Stomach (tissue), 9 donors: ENCODE data around the gene ATP6AP1. TPM values are rescaled to one million over a fixed set of nuclear protein-coding genes. Genes with fewer than 3 reads are reported as not detected.

ENCODE experiments used
- DNase-seq, 2 donors: peaks; one replicate each; pipeline versions ENCODE4 v3.0.0 to v3.0.0-alpha.2; 2013 to 2019
- H3K27ac ChIP-seq, 5 donors: fragments of 200-600 bp in 4 of 5; sonication (generic) in 4 of 5; one replicate each; pipeline ENCODE4 v1.5.1; 2013 to 2019; ENCODE audit warnings: mild to moderate bottlenecking in 1 of 5, moderate library complexity in 1 of 5
- H3K27me3 ChIP-seq, 3 donors: fragments of 200-600 bp; sonication (generic); one replicate each; pipeline ENCODE4 v1.5.1; 2017 to 2019; ENCODE audit warnings: mixed run types in 1 of 3
- H3K36me3 ChIP-seq, 4 donors: fragments of 200-600 bp; sonication (generic); 1 replicate in 3 of 4; 2 replicates in 1 of 4; pipeline ENCODE4 v1.5.1; 2016 to 2019
- H3K4me1 ChIP-seq, 4 donors: fragments of 200-600 bp; sonication (generic); one replicate each; pipeline ENCODE4 v1.5.1; 2016 to 2019
- H3K4me3 ChIP-seq, 4 donors: fragments of 200-600 bp; sonication (generic) in 3 of 4; one replicate each; pipeline ENCODE4 v1.5.1; 2016 to 2019; ENCODE audit warnings: mild to moderate bottlenecking in 1 of 4
- H3K9me3 ChIP-seq, 4 donors: fragments of 200-600 bp; sonication (generic); one replicate each; pipeline ENCODE4 v1.5.1; 2016 to 2019
- CTCF ChIP-seq, 7 experiments: fragments of 450-650 bp in 4 of 7; fragments of 200-600 bp in 3 of 7; sonication (generic) in 3 of 7; IDR thresholded peaks; one replicate each; pipeline ENCODE4 v1.5.1; 2016 to 2019; ENCODE audit warnings: antibody characterized with exemption in 7 of 7, control low read depth in 2 of 7, mild to moderate bottlenecking in 1 of 7
- EP300 ChIP-seq: sonication (generic); formaldehyde crosslinking; IDR thresholded peaks from one replicate; pipeline ENCODE4 v1.6.1; 2017; ENCODE audit warnings: antibody characterized with exemption
- POLR2A ChIP-seq, 4 donors: fragments of 450-650 bp; IDR thresholded peaks; one replicate each; pipeline ENCODE4 v1.6.1; 2016; ENCODE audit warnings: antibody characterized with exemption in 4 of 4, control low read depth in 2 of 4, mild to moderate bottlenecking in 1 of 4, moderate library complexity in 1 of 4
- POLR2AphosphoS5 ChIP-seq, 3 donors: sonication (generic); formaldehyde crosslinking; IDR thresholded peaks; one replicate each; pipeline ENCODE4 v1.6.1; 2016; ENCODE audit warnings: antibody characterized with exemption in 3 of 3
- WGBS, 5 donors: extraction: QIAGEN DNeasy Blood & Tissue Kit in 3 of 5; methylation state at CpG; one replicate each; pipeline versions ENCODE4 v1.1.5 to v1.1.7; 2013 to 2018; 5-methylcytosine and 5-hydroxymethylcytosine counted together
- intact Hi-C: fragments of 100-400 bp; cut with DNase I; formaldehyde crosslinking; loops from one replicate; pipeline ENCODE4 v1.15.1; 2023; ENCODE audit warnings: low total_unique reads
- polyA plus RNA-seq, 3 donors: library from polyadenylated mRNA; stranded (reverse); fragments of 200-250 nt; gene quantifications; one replicate each; pipeline ENCODE4 v1.2.3, GENCODE V29; 2013
- total RNA-seq, 5 donors: library from RNA; depleted of rRNA; stranded (reverse); fragments of >200 nt; gene quantifications; one replicate each; pipeline versions ENCODE4 v1.1.0 to v1.2.3, GENCODE V29; 2014 to 2016
- donor health status: healthy with polysubstance abuse.
- donor health status: Bipolar disorder and iron deficiency.
- donor health status: healthy.

ATP6AP1 gene
- total and polyA plus RNA-seq, 8 donors, result 13.4 to 69.3 (median 30.8) TPM

GRCh38 chrX:154458954-154459778 lies 30.7 kb downstream of the ATP6AP1 start:
- Histone ChIP-seq H3K36me3 (peaks cover 0 to 38% (median 21%) of the 10 kb centered on the region in 4 donors), H3K4me1 (peaks cover 0 to 16% (median 15%) of the 10 kb centered on the region in 4 donors), H3K4me3 (peak overlapping the region; percentile 57 to 68 (median 64)), H3K27ac (peak overlapping the region in 4 of 5 donors; percentile 42 to 79 (median 74)), H3K27me3 (no peaks in the 10 kb centered on the region), H3K9me3 (peaks cover 0 to 7% (median 3%) of the 10 kb centered on the region in 4 donors)
- intact Hi-C loops, result no loop called here
- DNase-seq, result peak; percentile 42 to 56
- no peak for TF ChIP-seq POLR2AphosphoS5 (IDR thresholded peaks at IDR 0.05)
- no peak for TF ChIP-seq POLR2A (IDR thresholded peaks at IDR 0.05)
- TF ChIP-seq CTCF (IDR thresholded peaks at IDR 0.05), result no peak
- TF ChIP-seq EP300, result no peak
- 1 to 49% (median 35%) methylated on average over 8 to 15 of the region's 15 CpGs for WGBS, 5 donors

DNA sequence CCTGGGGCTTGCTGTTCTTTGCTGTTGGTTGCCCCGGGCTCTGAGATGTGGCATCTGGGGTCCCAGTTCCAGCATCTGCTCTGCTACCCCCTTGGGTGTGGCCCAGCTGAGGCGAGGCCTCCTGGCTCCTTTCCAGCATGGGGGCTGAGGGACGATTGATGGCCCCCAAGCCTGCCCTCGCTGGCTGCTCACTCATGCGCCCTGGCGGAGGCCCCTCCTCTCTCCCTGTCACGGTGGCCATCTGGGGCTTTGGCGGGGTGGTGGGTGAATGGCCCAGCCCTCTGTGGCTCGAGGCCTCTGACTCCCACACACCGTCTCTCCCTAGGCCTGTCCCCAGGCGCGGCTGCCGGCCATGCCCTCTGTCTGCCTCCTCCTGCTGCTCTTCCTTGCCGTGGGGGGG lies 31.4 kb downstream of the ATP6AP1 start:
- 60 to 68% (median 63%) methylated on average over 1 to 14 of the region's 14 CpGs for WGBS, 5 donors
- Histone ChIP-seq H3K36me3 (peaks cover 0 to 45% (median 27%) of the 10 kb centered on the region in 4 donors), H3K27ac (peak overlapping the region in 2 of 5 donors; percentile 77 to 79), H3K4me1 (peaks cover 0 to 16% (median 15%) of the 10 kb centered on the region in 4 donors), H3K9me3 (peaks cover 0 to 5% (median 3%) of the 10 kb centered on the region in 4 donors), H3K27me3 (no peaks in the 10 kb centered on the region), H3K4me3 (peak overlapping the region in 3 of 4 donors; percentile 57 to 68 (median 64))
- intact Hi-C loops, result no loop called here
- TF ChIP-seq CTCF (IDR thresholded peaks at IDR 0.05) (no peak), EP300 (no peak), POLR2A (IDR thresholded peaks at IDR 0.05) (no peak), POLR2AphosphoS5 (IDR thresholded peaks at IDR 0.05) (no peak)
- DNase-seq, result peak in 1 of 2 donors; percentile 24

DNA sequence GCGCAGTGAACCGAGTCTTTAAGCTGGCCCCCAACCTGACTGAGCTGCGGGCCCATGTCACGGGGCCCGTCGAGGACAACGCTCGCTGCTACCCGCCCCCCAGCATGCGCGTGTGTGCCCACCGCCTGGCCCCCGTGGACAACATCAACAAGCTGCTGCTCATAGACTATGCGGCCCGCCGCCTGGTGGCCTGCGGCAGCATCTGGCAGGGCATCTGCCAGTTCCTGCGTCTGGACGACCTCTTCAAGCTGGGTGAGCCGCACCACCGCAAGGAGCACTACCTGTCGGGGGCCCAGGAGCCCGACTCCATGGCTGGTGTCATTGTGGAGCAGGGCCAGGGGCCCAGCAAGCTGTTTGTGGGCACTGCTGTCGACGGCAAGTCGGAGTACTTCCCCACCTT lies 31.8 kb downstream of the ATP6AP1 start:
- no peaks in the 10 kb centered on the region for H3K27me3 ChIP-seq
- intact Hi-C loops, result no loop called here
- H3K27ac ChIP-seq, result no peak overlapping the region
- peak in 1 of 2 donors; percentile 28 for DNase-seq
- TF ChIP-seq EP300, result no peak
- TF ChIP-seq POLR2A (IDR thresholded peaks at IDR 0.05), result no peak
- no peak for TF ChIP-seq CTCF (IDR thresholded peaks at IDR 0.05)
- no peak for TF ChIP-seq POLR2AphosphoS5 (IDR thresholded peaks at IDR 0.05)
- H3K4me3 ChIP-seq, result no peak overlapping the region
- 84 to 92% (median 88%) methylated on average over 5 to 26 of the region's 26 CpGs for WGBS, 5 donors
- peaks cover 0 to 16% (median 15%) of the 10 kb centered on the region in 4 donors for H3K4me1 ChIP-seq
- peaks cover 0 to under 1% (median under 1%) of the 10 kb centered on the region in 4 donors for H3K9me3 ChIP-seq
- H3K36me3 ChIP-seq, result peaks cover 0 to 50% (median 32%) of the 10 kb centered on the region in 4 donors

- H3K36me3 ChIP-seq, result peaks cover 0 to 70% (median 53%) of the 10 kb centered on the region in 4 donors
- 72 to 80% (median 79%) methylated on average over 3 to 8 of the region's 8 CpGs for WGBS, 5 donors
- TF ChIP-seq POLR2A (IDR thresholded peaks at IDR 0.05), result no peak
- no peak for TF ChIP-seq POLR2AphosphoS5 (IDR thresholded peaks at IDR 0.05)
- TF ChIP-seq CTCF (IDR thresholded peaks at IDR 0.05), result no peak
- TF ChIP-seq EP300, result no peak
- no peak for DNase-seq
- intact Hi-C loops, result no loop called here
- no peak overlapping the region for H3K27ac ChIP-seq
- no peaks in the 10 kb centered on the region for H3K9me3 ChIP-seq
- H3K4me1 ChIP-seq, result peaks cover 0 to 16% (median 15%) of the 10 kb centered on the region in 4 donors
- no peak overlapping the region for H3K4me3 ChIP-seq
- H3K27me3 ChIP-seq, result no peaks in the 10 kb centered on the region
Observed at GRCh38 chrX:154462396-154462795, 33.9 kb downstream of the ATP6AP1 start.
